CD8-positive, alpha-beta memory T cell (primary cell): ENCODE measurements around the gene RANBP2. TPM values are rescaled to one million over a fixed set of nuclear protein-coding genes. Genes with fewer than 3 reads are reported as not detected.
"Not testable (repeated sequence)": the region's sequence is repeated elsewhere in the genome, so short reads cannot be mapped to it uniquely, and the experiment has no call there.

Source experiments
- CTCF ChIA-PET: fragments of 350-600 bp; sonication (Branson Sonifier 250); formaldehyde crosslinking; loops from one replicate; lab custom pipeline; 2021; ENCODE audit warnings: antibody characterized with exemption; lab: Charles Lee
- POLR2A ChIA-PET: fragments of 350-600 bp; sonication (Branson Sonifier 250); formaldehyde crosslinking; loops from one replicate; lab custom pipeline; 2021; ENCODE audit warnings: antibody characterized with exemption; lab: Charles Lee
- DNase-seq, 5 donors: peaks; one replicate each; pipeline versions ENCODE4 v3.0.0 to v3.0.0-alpha.2; 2020 to 2022; ENCODE audit warnings: mixed read lengths in 1 of 5
- H3K27ac ChIP-seq: one replicate; pipeline ENCODE4 v1.7.0; 2013; ENCODE audit warnings: low read depth, mild to moderate bottlenecking, low read length, moderate library complexity
- H3K27me3 ChIP-seq: 2 replicates; pipeline ENCODE4 v1.7.0; 2013; ENCODE audit warnings: low read length, mild to moderate bottlenecking; ENCODE audit not compliant: insufficient read depth, poor library complexity, severe bottlenecking
- H3K36me3 ChIP-seq: 2 replicates; pipeline ENCODE4 v1.7.0; 2013; ENCODE audit warnings: mild to moderate bottlenecking, low read length, moderate library complexity; ENCODE audit not compliant: insufficient read depth
- H3K4me1 ChIP-seq: 2 replicates; pipeline ENCODE4 v1.7.0; 2013; ENCODE audit warnings: mild to moderate bottlenecking, low read length, moderate library complexity; ENCODE audit not compliant: insufficient read depth
- H3K4me3 ChIP-seq: 2 replicates; pipeline ENCODE4 v1.7.0; 2013; ENCODE audit warnings: mild to moderate bottlenecking, low read length
- H3K9me3 ChIP-seq: 2 replicates; pipeline ENCODE4 v1.7.0; 2013; ENCODE audit warnings: mild to moderate bottlenecking, low read length
- H3K27ac Mint-ChIP-seq, 8 donors: one replicate each; pipeline ENCODE4 v1.8.0; 2020 to 2021; ENCODE audit warnings: mixed read lengths in 8 of 8, mild to moderate bottlenecking in 6 of 8, inconsistent platforms in 3 of 8, moderate library complexity in 3 of 8
- H3K27me3 Mint-ChIP-seq, 2 donors: one replicate each; pipeline ENCODE4 v1.8.0; 2020 to 2021; ENCODE audit warnings: mixed read lengths in 2 of 2, mild to moderate bottlenecking in 1 of 2, moderate library complexity in 1 of 2
- H3K36me3 Mint-ChIP-seq, 3 donors: one replicate each; pipeline ENCODE4 v1.8.0; 2020 to 2021; ENCODE audit warnings: mixed read lengths in 3 of 3, inconsistent platforms in 1 of 3, mild to moderate bottlenecking in 1 of 3
- H3K4me1 Mint-ChIP-seq, 3 donors: one replicate each; pipeline ENCODE4 v1.8.0; 2020 to 2021; ENCODE audit warnings: mixed read lengths in 3 of 3, inconsistent platforms in 1 of 3, mild to moderate bottlenecking in 1 of 3
- H3K4me3 Mint-ChIP-seq, 7 donors: one replicate each; pipeline ENCODE4 v1.8.0; 2020 to 2021; ENCODE audit warnings: mixed read lengths in 7 of 7, mild to moderate bottlenecking in 6 of 7, moderate library complexity in 4 of 7, inconsistent platforms in 2 of 7
- H3K9me3 Mint-ChIP-seq, 5 donors: one replicate each; pipeline ENCODE4 v1.8.0; 2020 to 2022; ENCODE audit warnings: mixed read lengths in 5 of 5, mild to moderate bottlenecking in 3 of 5, moderate library complexity in 2 of 5, inconsistent platforms in 1 of 5
- polyA plus RNA-seq: library from polyadenylated mRNA; unstranded; fragments of 300-500 nt; fragmentation: Illumina TruSeq; gene quantifications from one replicate; pipeline ENCODE4 v1.2.3, GENCODE V29; 2021
- total RNA-seq, 2 experiments: library from RNA; stranded (reverse); gene quantifications; one replicate each; pipeline ENCODE4 v1.2.3, GENCODE V29; 2021

The RANBP2 gene
- 10 to 100 TPM; 76.5 to 83.4 TPM for total RNA-seq
- polyA plus RNA-seq = 12.7 TPM

DNA sequence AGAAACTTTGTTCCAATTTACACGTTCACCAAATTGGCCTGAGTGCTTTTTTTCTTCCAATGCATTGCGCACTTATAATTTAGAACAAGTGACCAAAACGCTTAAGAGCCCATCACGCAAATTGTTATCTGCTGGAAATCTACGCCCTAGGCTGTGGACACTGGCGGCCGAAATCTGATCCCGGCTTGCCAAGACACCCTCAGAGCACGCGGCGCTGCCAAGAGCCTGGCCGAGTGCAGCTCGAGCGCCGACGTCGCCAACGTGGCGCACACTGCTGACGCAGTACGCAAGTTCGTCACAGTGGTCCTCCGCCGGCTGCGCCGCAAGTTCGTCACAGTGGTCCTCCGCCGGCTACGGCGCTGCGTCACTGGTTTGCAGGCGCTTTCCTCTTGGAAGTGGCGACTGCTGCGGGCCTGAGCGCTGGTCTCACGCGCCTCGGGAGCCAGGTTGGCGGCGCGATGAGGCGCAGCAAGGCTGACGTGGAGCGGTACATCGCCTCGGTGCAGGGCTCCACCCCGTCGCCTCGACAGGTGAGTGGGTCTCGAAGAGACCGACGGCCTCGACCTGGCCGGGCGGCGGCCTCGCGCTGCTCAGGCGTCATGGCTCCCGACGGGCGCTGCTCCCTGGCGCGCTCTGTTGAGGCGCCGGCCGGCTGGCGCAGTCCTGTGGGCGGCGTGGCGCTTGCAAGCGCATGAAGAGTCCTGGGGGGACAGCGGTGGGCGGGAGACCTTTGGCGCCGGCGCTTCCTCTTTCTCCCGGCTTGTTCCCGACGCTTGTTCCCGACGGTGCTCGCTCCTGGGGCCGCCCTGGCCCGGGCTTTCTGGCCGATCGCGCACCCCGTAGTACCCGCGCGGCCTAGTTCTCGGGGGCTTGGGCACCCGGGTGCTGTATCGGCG is at the start of gene RANBP2:
TSS of gene RANBP2 (plus strand) at position 334 of the 896 bp plus-strand sequence. CDS start at position 459, 125 bp downstream.
- CTCF ChIA-PET = no interaction called here
- DNase-seq = peak; percentile 88 to 96 (median 95)
- Histone ChIP-seq H3K27me3 (no peaks in the 10 kb centered on the region), H3K4me1 (peaks cover 10% of the 10 kb centered on the region), H3K4me3 (peak within 1 kb of the TSS; percentile 53), H3K9me3 (no peaks in the 10 kb centered on the region), H3K36me3 (no peaks in the 10 kb centered on the region), H3K27ac (peak within 1 kb of the TSS; percentile 77)
- H3K27ac Mint-ChIP-seq = peak within 1 kb of the TSS; percentile 97 to 100 (median 99)
- H3K9me3 Mint-ChIP-seq = no peaks in the 10 kb centered on the region
- H3K27me3 Mint-ChIP-seq = no peaks in the 10 kb centered on the region
- H3K4me1 Mint-ChIP-seq = peaks cover 26 to 36% (median 29%) of the 10 kb centered on the region in 3 donors
- H3K4me3 Mint-ChIP-seq = peak within 1 kb of the TSS; percentile 92 to 99 (median 95)
- POLR2A ChIA-PET = interaction anchor here (0.5 to 0.6 kb wide), 2 partner anchors 10 to 22 kb away, joined by 3 read pairs; no protein-coding TSS in a partner anchor
- peaks cover 0 to 13% (median 0%) of the 10 kb centered on the region in 3 donors for H3K36me3 Mint-ChIP-seq

DNA sequence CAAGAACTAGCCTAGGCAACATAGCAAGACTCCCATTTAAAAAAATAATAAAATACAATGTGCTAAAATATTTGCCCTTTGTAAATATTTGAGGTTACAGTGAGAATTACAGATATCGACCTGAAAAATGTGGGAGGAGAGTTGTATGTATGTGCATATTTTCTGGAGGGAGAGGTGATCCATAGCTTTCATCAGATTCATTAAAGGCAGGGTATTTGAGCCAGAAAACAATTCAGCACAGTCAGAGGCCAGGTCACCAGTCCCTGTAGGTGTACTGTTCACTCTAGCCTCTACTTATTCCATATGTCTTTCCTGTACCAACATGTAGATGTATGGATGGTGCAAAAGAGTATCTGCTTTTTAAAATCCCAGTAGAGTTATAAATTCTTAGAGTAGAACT is 49.0 kb upstream of the RANBP2 start:
- H3K4me3 Mint-ChIP-seq, H3K9me3 Mint-ChIP-seq, H3K27me3 Mint-ChIP-seq, H3K36me3 ChIP-seq, POLR2A ChIA-PET, H3K4me3 ChIP-seq, DNase-seq, H3K4me1 ChIP-seq, H3K4me1 Mint-ChIP-seq, H3K9me3 ChIP-seq, H3K27ac ChIP-seq, CTCF ChIA-PET, H3K27ac Mint-ChIP-seq, H3K27me3 ChIP-seq: not testable (repeated sequence)
- H3K36me3 Mint-ChIP-seq = peaks cover 0 to 29% (median 1%) of the 10 kb centered on the region in 3 donors

DNA sequence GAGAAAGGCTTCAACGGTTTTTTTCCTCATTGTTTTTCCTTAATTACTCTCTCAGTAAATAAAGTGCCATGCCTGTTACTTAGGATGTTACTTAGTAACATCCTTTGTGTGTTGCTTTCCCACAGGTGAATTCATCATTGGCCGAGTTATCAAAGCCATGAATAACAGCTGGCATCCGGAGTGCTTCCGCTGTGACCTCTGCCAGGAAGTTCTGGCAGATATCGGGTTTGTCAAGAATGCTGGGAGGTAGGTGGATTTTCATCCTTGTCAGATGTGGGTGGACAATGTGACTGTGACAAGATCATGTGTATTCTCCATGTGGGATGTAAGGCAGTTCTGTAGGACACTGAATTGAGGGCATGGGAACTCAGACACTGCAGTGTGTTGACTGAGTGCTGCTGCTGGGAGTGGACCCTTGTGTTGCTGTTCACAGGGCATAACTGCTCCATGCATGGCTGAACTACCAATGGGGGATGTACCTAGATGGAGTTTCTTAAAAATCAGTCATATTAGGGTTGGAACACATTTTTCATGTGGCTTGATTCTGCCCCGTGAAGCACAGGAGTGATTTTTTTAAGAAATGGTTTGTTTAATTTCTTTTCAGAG is 47.0 kb upstream of the RANBP2 start:
- H3K27me3 ChIP-seq, DNase-seq, CTCF ChIA-PET, H3K27ac ChIP-seq, H3K4me3 ChIP-seq, H3K4me1 ChIP-seq, H3K27ac Mint-ChIP-seq, POLR2A ChIA-PET, H3K36me3 ChIP-seq, H3K4me1 Mint-ChIP-seq, H3K27me3 Mint-ChIP-seq, H3K9me3 Mint-ChIP-seq, H3K4me3 Mint-ChIP-seq, H3K9me3 ChIP-seq: not testable (repeated sequence)
- peaks cover 0 to 42% (median 2%) of the 10 kb centered on the region in 3 donors for H3K36me3 Mint-ChIP-seq

DNA sequence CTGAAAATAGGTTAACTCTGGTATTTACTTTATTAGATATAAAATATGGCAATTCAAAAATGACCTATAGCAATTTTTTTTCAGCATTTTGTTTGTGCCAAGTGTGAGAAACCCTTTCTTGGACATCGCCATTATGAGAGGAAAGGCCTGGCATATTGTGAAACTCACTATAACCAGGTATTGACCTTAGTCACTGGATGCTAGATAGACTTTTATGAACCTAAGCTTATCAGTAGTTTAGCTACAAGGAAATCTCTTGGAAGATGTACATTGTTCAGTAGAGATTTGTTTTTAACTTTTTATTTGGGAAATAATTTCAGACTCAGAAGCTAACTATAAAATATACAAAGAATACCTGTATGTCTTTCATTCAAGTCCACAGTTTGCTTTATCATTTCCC is 42.8 kb upstream of the RANBP2 start:
- H3K27me3 Mint-ChIP-seq, H3K27ac ChIP-seq, POLR2A ChIA-PET, H3K36me3 ChIP-seq, H3K4me3 Mint-ChIP-seq, H3K27ac Mint-ChIP-seq, H3K4me3 ChIP-seq, CTCF ChIA-PET, H3K4me1 Mint-ChIP-seq, H3K9me3 Mint-ChIP-seq, DNase-seq, H3K9me3 ChIP-seq, H3K4me1 ChIP-seq, H3K27me3 ChIP-seq: not testable (repeated sequence)
- H3K36me3 Mint-ChIP-seq = peaks cover 0 to 60% (median 8%) of the 10 kb centered on the region in 3 donors

DNA sequence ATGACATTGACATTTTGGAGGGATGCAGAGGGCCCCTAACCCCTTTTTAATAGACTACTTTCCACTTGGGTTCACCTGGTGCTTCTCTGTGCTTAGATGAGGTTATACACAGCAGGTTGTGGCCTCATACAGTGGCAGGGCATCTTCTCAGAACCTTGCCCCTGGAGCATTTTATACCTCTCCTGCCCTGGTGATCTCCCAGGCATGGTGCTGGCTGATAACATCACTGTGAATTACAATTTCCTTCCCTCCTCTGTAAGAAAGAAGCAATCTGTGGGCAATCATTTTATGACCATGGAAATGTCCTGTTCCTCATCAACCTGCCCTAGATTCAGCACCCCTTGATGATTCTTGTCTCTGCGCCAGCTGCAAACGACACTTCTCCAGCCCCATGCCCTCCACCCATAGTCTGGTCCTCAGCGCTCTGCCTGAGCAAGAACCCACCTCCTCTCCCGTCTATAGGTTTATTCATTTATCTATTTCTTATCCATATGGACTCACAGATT is 42.0 kb upstream of the RANBP2 start:
- CTCF ChIA-PET, H3K36me3 ChIP-seq, H3K4me3 ChIP-seq, H3K27me3 Mint-ChIP-seq, DNase-seq, H3K4me1 ChIP-seq, H3K27me3 ChIP-seq, POLR2A ChIA-PET, H3K9me3 Mint-ChIP-seq, H3K4me3 Mint-ChIP-seq, H3K4me1 Mint-ChIP-seq, H3K9me3 ChIP-seq, H3K27ac ChIP-seq: not testable (repeated sequence)
- Mint-ChIP-seq H3K36me3 (peaks cover 0 to 61% (median 7%) of the 10 kb centered on the region in 3 donors), H3K27ac (peak overlapping the region in 4 of 8 donors; percentile 7 to 64 (median 48))

DNA sequence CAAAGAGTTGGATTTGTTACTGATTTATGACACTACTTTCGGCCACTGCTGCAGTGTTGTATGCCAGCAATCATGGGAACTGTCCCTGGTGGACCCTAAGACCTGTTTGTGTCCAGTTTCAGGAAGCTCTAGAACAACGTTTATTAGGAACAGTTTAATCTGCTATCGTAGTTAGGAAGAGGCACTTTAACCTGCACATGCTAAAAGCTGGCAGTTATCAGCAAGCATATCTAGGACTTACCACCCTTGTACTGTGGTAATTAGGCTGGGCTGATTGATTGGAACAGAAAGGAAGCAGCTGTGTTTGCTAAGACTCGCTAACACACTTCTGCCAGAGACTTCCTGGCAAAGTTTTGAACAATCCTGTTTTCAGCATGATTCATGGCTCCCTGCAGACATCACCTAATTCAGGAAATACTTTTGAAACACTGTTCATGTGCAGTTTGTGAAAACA is 41.1 kb upstream of the RANBP2 start:
- Mint-ChIP-seq H3K36me3 (peaks cover 0 to 61% (median 7%) of the 10 kb centered on the region in 3 donors), H3K27ac (peak overlapping the region in 1 of 8 donors; percentile 42)
- H3K4me1 Mint-ChIP-seq, H3K27me3 Mint-ChIP-seq, H3K4me1 ChIP-seq, H3K9me3 ChIP-seq, H3K9me3 Mint-ChIP-seq, POLR2A ChIA-PET, CTCF ChIA-PET, H3K4me3 ChIP-seq, H3K27ac ChIP-seq, H3K4me3 Mint-ChIP-seq, H3K27me3 ChIP-seq, DNase-seq, H3K36me3 ChIP-seq: not testable (repeated sequence)

DNA sequence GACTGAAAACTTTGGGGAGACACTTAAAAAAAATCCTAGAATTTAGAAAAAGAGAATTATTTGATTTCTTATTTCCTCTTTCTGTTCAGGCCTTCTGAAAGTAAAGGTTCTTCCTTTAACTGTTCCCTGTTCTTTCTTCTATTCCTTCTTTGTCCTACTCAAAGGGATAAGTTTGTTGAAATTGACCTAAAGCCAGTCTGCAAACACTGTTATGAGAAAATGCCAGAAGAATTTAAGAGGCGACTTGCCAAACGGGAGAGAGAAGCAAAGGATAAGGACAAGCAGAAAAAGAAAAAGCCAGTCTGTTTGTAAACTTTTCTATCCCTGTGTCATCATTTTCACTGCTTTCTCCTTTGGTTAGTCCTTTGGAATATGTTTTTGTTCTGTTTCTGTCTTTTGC is 38.5 kb upstream of the RANBP2 start:
- H3K27me3 ChIP-seq, DNase-seq, H3K9me3 ChIP-seq, H3K36me3 ChIP-seq, H3K4me3 ChIP-seq, H3K27ac Mint-ChIP-seq, H3K27ac ChIP-seq, POLR2A ChIA-PET, H3K9me3 Mint-ChIP-seq, H3K4me1 ChIP-seq, H3K4me3 Mint-ChIP-seq, CTCF ChIA-PET, H3K27me3 Mint-ChIP-seq, H3K4me1 Mint-ChIP-seq: not testable (repeated sequence)
- H3K36me3 Mint-ChIP-seq = peaks cover 0 to 64% (median 7%) of the 10 kb centered on the region in 3 donors
